Naive thymus-derived CD4-positive, alpha-beta T cell (primary cell): ENCODE data around the gene PEX16. TPM values are rescaled to one million over a fixed set of nuclear protein-coding genes. Genes with fewer than 3 reads are reported as not detected.
A peak's percentile ranks its signal among the peaks of the same experiment; 100 is the strongest.

Experiments used
- ATAC-seq: fragments of 150-1000 bp; cut with Tn5 transposase; 2 replicates; pipeline ENCODE4 v1.10.0; 2021; ENCODE audit warnings: mild to moderate bottlenecking, moderate library complexity
- CTCF ChIA-PET: fragments of 350-600 bp; sonication (Branson Sonifier 250); formaldehyde crosslinking; loops from one replicate; lab custom pipeline; 2021; ENCODE audit warnings: antibody characterized with exemption; lab: Charles Lee
- POLR2A ChIA-PET: fragments of 350-600 bp; sonication (Branson Sonifier 250); formaldehyde crosslinking; loops from one replicate; lab custom pipeline; 2021; ENCODE audit warnings: antibody characterized with exemption, inconsistent platforms; lab: Charles Lee
- DNase-seq, 9 donors: peaks; one replicate each; pipeline versions ENCODE4 v3.0.0 to v3.0.0-alpha.2; 2020 to 2022; ENCODE audit warnings: mixed read lengths in 1 of 9
- H3K27ac ChIP-seq: one replicate; pipeline ENCODE4 v1.7.0; 2013; ENCODE audit warnings: mild to moderate bottlenecking, low read depth, low read length, moderate library complexity
- H3K27me3 ChIP-seq, 2 donors: one replicate each; pipeline ENCODE4 v1.7.0; 2013; ENCODE audit warnings: low read length in 2 of 2, mild to moderate bottlenecking in 2 of 2, moderate library complexity in 2 of 2; ENCODE audit not compliant: control insufficient read depth in 2 of 2, insufficient read depth in 2 of 2
- H3K36me3 ChIP-seq, 3 experiments: 1 replicate in 2 of 3; 2 replicates in 1 of 3; pipeline ENCODE4 v1.7.0; 2013; ENCODE audit warnings: low read length in 3 of 3, mild to moderate bottlenecking in 3 of 3, moderate library complexity in 1 of 3; ENCODE audit not compliant: insufficient read depth in 3 of 3, control insufficient read depth in 2 of 3
- H3K4me1 ChIP-seq, 2 donors: one replicate each; pipeline ENCODE4 v1.7.0; 2013; ENCODE audit warnings: low read length in 2 of 2, mild to moderate bottlenecking in 2 of 2, moderate library complexity in 1 of 2; ENCODE audit not compliant: control insufficient read depth in 2 of 2, insufficient read depth in 2 of 2
- H3K4me3 ChIP-seq: 2 replicates; pipeline ENCODE4 v1.7.0; 2013; ENCODE audit warnings: mild to moderate bottlenecking, low read length
- H3K9me3 ChIP-seq, 3 experiments: 1 replicate in 2 of 3; 2 replicates in 1 of 3; pipeline ENCODE4 v1.7.0; 2013; ENCODE audit warnings: low read length in 3 of 3; ENCODE audit not compliant: control insufficient read depth in 2 of 3
- H3K27ac Mint-ChIP-seq, 9 donors: one replicate each; pipeline ENCODE4 v1.8.0; 2020 to 2022; ENCODE audit warnings: mixed read lengths in 9 of 9, mild to moderate bottlenecking in 8 of 9, moderate library complexity in 5 of 9, inconsistent platforms in 2 of 9
- H3K27me3 Mint-ChIP-seq, 5 donors: one replicate each; pipeline ENCODE4 v1.8.0; 2021 to 2022; ENCODE audit warnings: mixed read lengths in 5 of 5, mild to moderate bottlenecking in 1 of 5
- H3K36me3 Mint-ChIP-seq, 5 donors: one replicate each; pipeline ENCODE4 v1.8.0; 2020 to 2022; ENCODE audit warnings: mixed read lengths in 5 of 5, mild to moderate bottlenecking in 3 of 5, inconsistent platforms in 1 of 5
- H3K4me1 Mint-ChIP-seq, 7 donors: one replicate each; pipeline ENCODE4 v1.8.0; 2020 to 2022; ENCODE audit warnings: mixed read lengths in 7 of 7, mild to moderate bottlenecking in 3 of 7, inconsistent platforms in 1 of 7
- H3K4me3 Mint-ChIP-seq, 10 donors: one replicate each; pipeline ENCODE4 v1.8.0; 2020 to 2022; ENCODE audit warnings: mild to moderate bottlenecking in 10 of 10, mixed read lengths in 10 of 10, moderate library complexity in 6 of 10, inconsistent platforms in 2 of 10
- H3K9me3 Mint-ChIP-seq, 11 donors: one replicate each; pipeline ENCODE4 v1.8.0; 2020 to 2022; ENCODE audit warnings: mixed read lengths in 11 of 11, mild to moderate bottlenecking in 4 of 11, inconsistent platforms in 1 of 11, moderate library complexity in 1 of 11
- intact Hi-C, 2 donors: fragments of 100-400 bp; cut with micrococcal nuclease; formaldehyde crosslinking; loops; one replicate each; pipeline ENCODE4 v1.15.1; 2023
- polyA plus RNA-seq, 2 donors: library from polyadenylated mRNA; unstranded; fragments of 300-500 nt; fragmentation: Illumina TruSeq; gene quantifications; one replicate each; pipeline ENCODE4 v1.2.3, GENCODE V29; 2021
- total RNA-seq, 6 experiments: library from RNA in 5 of 6; stranded (reverse) in 5 of 6; gene quantifications; 1 replicate in 5 of 6; 2 replicates in 1 of 6; pipeline ENCODE4 v1.2.3 and lab custom pipeline; 2021 to 2026

PEX16 gene
- total and polyA plus RNA-seq, 7 experiments from 2014 or later = 48.2 to 64.3 (median 56.7) TPM

DNA sequence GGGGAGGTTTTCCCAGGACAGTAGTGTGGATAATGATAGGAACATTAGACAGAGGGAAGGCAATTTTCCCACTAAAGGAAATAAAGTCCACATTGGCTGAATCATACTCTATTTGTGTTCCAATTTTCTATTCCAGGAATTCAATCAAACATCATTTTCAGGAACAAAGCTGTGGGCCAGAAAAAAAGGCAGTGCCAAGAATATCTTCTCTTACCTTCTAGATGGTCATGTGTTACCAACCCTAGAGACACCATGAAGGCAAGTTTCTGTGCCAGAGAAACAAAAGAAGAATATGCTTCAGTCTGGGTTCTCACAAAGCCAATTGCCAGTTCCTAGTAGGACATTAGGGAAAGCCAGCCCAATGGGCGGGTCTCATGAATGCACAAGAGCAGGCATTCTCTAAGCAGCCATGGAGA lies 32.3 kb upstream of the PEX16 start:
- no peak overlapping the region for H3K27ac ChIP-seq
- DNase-seq = no peak
- no peaks in the 10 kb centered on the region for H3K9me3 Mint-ChIP-seq
- H3K27me3 Mint-ChIP-seq = no peaks in the 10 kb centered on the region
- no peak for ATAC-seq
- peaks cover 6 to 59% (median 45%) of the 10 kb centered on the region in 3 experiments for H3K36me3 ChIP-seq
- H3K9me3 ChIP-seq = no peaks in the 10 kb centered on the region
- peaks cover 0 to 3% (median 0%) of the 10 kb centered on the region in 7 donors for H3K4me1 Mint-ChIP-seq
- no peaks in the 10 kb centered on the region for H3K4me1 ChIP-seq
- no peaks in the 10 kb centered on the region for H3K27me3 ChIP-seq
- intact Hi-C loops = no loop called here
- CTCF ChIA-PET = interaction anchor here (0.5 kb wide), 1 partner anchor 179 kb away, joined by 3 read pairs; no protein-coding TSS in a partner anchor
- H3K27ac Mint-ChIP-seq = no peak overlapping the region
- no peak overlapping the region for H3K4me3 ChIP-seq
- H3K36me3 Mint-ChIP-seq = peaks cover 12 to 50% (median 21%) of the 10 kb centered on the region in 5 donors
- H3K4me3 Mint-ChIP-seq = no peak overlapping the region
- POLR2A ChIA-PET = no interaction called here

DNA sequence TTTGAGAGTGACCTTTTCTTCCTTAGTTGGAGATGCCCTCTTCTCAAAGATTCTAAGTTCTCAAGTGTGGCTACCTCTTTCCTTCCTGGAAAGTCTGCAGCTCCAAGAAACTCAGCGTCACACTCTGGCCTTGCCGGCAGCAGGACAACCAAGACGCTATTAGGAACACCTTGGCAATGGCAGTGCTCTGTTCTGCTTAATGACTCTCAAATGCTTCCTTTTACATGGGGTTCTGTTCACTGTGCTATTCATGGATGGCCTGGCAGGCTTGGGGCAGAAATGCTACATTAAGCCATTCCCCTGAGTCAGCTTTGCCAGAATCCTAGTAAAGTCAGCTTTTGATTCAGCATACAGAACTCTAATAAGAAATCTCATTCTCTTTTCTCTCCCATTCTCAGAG lies 30.7 kb upstream of the PEX16 start:
- no peak for ATAC-seq
- peaks cover 20 to 60% (median 21%) of the 10 kb centered on the region in 5 donors for H3K36me3 Mint-ChIP-seq

DNA sequence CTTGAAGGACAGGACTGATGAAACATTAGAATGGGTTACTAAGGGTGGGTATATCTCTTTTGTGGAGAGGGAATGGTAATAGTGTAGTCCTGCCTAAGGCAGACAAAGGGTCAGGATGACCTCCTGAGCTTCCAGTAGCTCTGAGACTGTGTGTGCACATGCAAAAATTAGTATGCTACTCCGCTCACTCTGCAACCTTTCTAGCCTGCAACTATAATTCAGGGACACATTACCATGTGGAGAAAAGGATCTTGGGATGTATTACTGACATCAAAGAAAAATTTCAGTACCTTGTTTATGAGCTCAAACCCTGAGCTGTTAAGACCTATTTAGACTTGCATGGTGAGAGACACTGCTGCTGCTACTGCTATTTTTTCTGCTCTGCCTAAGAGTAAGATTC lies 30.2 kb upstream of the PEX16 start:
- no peak overlapping the region for H3K4me3 ChIP-seq
- no peaks in the 10 kb centered on the region for H3K27me3 ChIP-seq
- ChIA-PET CTCF (interaction anchor here (0.5 kb wide), 1 partner anchor 181 kb away, joined by 3 read pairs; no protein-coding TSS in a partner anchor), POLR2A (no interaction called here)
- ATAC-seq = no peak
- peaks cover 6 to 70% (median 42%) of the 10 kb centered on the region in 3 experiments for H3K36me3 ChIP-seq
- no peaks in the 10 kb centered on the region for H3K9me3 Mint-ChIP-seq
- no peak for DNase-seq
- H3K9me3 ChIP-seq = no peaks in the 10 kb centered on the region
- intact Hi-C loops = no loop called here
- H3K27ac ChIP-seq = no peak overlapping the region
- H3K27me3 Mint-ChIP-seq = no peaks in the 10 kb centered on the region
- H3K4me1 ChIP-seq = no peaks in the 10 kb centered on the region
- no peak overlapping the region for H3K4me3 Mint-ChIP-seq
- H3K36me3 Mint-ChIP-seq = peaks cover 20 to 58% (median 21%) of the 10 kb centered on the region in 5 donors
- peak overlapping the region in 1 of 9 donors; percentile 32 for H3K27ac Mint-ChIP-seq
- peaks cover 0 to 3% (median 0%) of the 10 kb centered on the region in 7 donors for H3K4me1 Mint-ChIP-seq

More for the DNA sequence above, 30.7 kb upstream of the PEX16 start:
- Histone ChIP-seq H3K36me3 (peaks cover 6 to 67% (median 46%) of the 10 kb centered on the region in 3 experiments), H3K9me3 (no peaks in the 10 kb centered on the region), H3K27ac (no peak overlapping the region), H3K27me3 (no peaks in the 10 kb centered on the region), H3K4me1 (no peaks in the 10 kb centered on the region), H3K4me3 (no peak overlapping the region)
- H3K4me3 Mint-ChIP-seq = no peak overlapping the region
- no peaks in the 10 kb centered on the region for H3K9me3 Mint-ChIP-seq
- intact Hi-C loops = no loop called here
- ChIA-PET POLR2A (no interaction called here), CTCF (interaction anchor here (0.5 kb wide), 1 partner anchor 181 kb away, joined by 3 read pairs; no protein-coding TSS in a partner anchor)
- DNase-seq = no peak
- H3K4me1 Mint-ChIP-seq = peaks cover 0 to 3% (median 0%) of the 10 kb centered on the region in 7 donors
- H3K27me3 Mint-ChIP-seq = no peaks in the 10 kb centered on the region
- peak overlapping the region in 2 of 9 donors; percentile 32 to 51 for H3K27ac Mint-ChIP-seq

DNA sequence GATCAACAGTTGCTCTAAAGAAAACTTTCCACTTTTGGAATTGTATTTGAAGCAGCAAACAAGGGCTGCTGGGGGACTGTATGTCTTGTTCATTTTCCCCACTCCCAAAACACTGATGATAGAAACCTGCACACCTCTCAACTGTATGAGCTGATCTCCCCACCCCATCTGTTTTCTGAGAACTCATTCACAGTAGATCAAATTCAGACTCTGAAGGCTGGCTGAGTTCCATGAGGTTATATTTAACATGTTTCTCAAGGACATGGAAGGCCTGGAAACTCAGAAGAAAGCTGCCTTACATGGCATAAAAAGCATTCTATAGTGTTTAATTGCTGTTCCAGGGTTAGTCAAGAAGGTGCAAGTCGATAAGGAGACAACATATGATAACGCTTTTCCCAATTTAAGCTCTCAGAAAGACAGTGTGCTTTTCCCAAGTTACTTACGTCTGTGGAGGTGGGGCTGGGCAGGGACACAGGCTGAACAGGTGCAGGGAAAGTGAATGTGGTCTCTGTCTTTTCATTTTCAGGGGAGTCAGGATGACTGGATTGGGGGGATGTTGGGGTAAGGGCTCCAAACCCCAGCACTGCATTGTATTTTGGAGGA lies 27.8 kb upstream of the PEX16 start:
- intact Hi-C loops = no loop called here
- H3K27ac Mint-ChIP-seq = peak overlapping the region in 1 of 9 donors; percentile 11
- no peaks in the 10 kb centered on the region for H3K27me3 ChIP-seq
- ChIA-PET POLR2A (no interaction called here), CTCF (no interaction called here)
- DNase-seq (no peak), ATAC-seq (no peak)
- H3K4me1 ChIP-seq = no peaks in the 10 kb centered on the region
- peaks cover 6 to 72% (median 42%) of the 10 kb centered on the region in 3 experiments for H3K36me3 ChIP-seq
- H3K4me3 ChIP-seq = no peak overlapping the region
- H3K4me3 Mint-ChIP-seq = no peak overlapping the region
- no peaks in the 10 kb centered on the region for H3K9me3 Mint-ChIP-seq
- H3K27me3 Mint-ChIP-seq = no peaks in the 10 kb centered on the region
- H3K4me1 Mint-ChIP-seq = peaks cover 0 to 3% (median 0%) of the 10 kb centered on the region in 7 donors
- H3K36me3 Mint-ChIP-seq = peaks cover 16 to 65% (median 20%) of the 10 kb centered on the region in 5 donors
- no peak overlapping the region for H3K27ac ChIP-seq
- H3K9me3 ChIP-seq = no peaks in the 10 kb centered on the region

DNA sequence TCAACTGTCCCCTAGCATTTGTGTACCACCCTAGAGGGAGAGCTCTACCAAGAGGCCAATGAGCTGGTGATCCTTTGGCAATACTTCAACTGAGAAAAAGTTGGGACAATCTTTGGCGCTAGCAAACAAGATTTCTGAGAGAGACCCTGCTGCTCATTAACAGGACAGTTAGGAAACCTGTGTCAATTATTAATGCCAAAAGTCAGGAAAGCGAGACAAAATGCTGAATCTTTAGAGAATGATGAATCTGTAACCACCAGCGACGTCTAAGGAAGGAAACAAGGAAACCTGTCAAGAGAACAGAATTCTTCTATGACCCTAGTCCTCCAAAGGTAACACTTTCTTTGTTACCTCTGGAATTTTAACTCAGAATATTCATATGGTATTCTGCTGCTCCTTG lies 24.7 kb upstream of the PEX16 start:
- ATAC-seq (no peak), DNase-seq (no peak)
- Mint-ChIP-seq H3K4me1 (peaks cover 0 to 3% (median 0%) of the 10 kb centered on the region in 7 donors), H3K9me3 (no peaks in the 10 kb centered on the region), H3K4me3 (no peak overlapping the region), H3K27ac (peak overlapping the region in 1 of 9 donors; percentile 4), H3K36me3 (peaks cover 12 to 53% (median 16%) of the 10 kb centered on the region in 5 donors), H3K27me3 (no peaks in the 10 kb centered on the region)
- H3K27me3 ChIP-seq = no peaks in the 10 kb centered on the region
- POLR2A ChIA-PET = no interaction called here
- CTCF ChIA-PET = interaction anchor here (2.4 kb wide), 1 partner anchor 23 kb away, joined by 6 read pairs; no protein-coding TSS in a partner anchor
- no peak overlapping the region for H3K27ac ChIP-seq
- H3K36me3 ChIP-seq = peaks cover 1 to 51% (median 18%) of the 10 kb centered on the region in 3 experiments
- no peaks in the 10 kb centered on the region for H3K9me3 ChIP-seq
- intact Hi-C loops = no loop called here
- no peaks in the 10 kb centered on the region for H3K4me1 ChIP-seq
- no peak overlapping the region for H3K4me3 ChIP-seq

DNA sequence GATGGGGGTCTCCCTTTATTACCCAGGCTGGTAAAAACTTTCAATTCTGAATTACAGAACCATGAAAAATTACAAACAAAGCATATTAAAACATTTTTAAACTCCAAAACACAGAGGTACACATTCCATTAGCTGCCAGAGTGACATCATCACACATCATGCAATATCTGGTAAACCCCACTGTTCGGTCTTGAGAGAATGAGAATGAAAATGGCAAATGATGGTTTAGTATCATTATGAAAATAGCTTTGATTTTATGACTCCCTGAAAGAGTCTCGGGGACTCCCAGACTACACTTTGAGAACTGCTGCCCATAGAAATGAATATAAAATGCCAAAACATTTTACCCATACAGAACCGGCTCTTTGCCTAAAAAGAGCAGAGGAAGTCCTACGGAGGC lies 23.6 kb upstream of the PEX16 start:
- ChIA-PET POLR2A (no interaction called here), CTCF (interaction anchor here (2.4 kb wide), 1 partner anchor 24 kb away, joined by 6 read pairs; no protein-coding TSS in a partner anchor)
- Histone ChIP-seq H3K4me1 (no peaks in the 10 kb centered on the region), H3K9me3 (no peaks in the 10 kb centered on the region), H3K4me3 (no peak overlapping the region), H3K36me3 (peaks cover 0 to 51% (median 16%) of the 10 kb centered on the region in 3 experiments), H3K27me3 (no peaks in the 10 kb centered on the region), H3K27ac (no peak overlapping the region)
- DNase-seq (no peak), ATAC-seq (no peak)
- Mint-ChIP-seq H3K36me3 (peaks cover 12 to 56% (median 19%) of the 10 kb centered on the region in 5 donors), H3K27ac (no peak overlapping the region), H3K4me1 (peaks cover 0 to 3% (median 0%) of the 10 kb centered on the region in 7 donors), H3K27me3 (no peaks in the 10 kb centered on the region), H3K9me3 (no peaks in the 10 kb centered on the region), H3K4me3 (no peak overlapping the region)
- intact Hi-C loops = no loop called here
